22Rv1 (cell line): ENCODE measurements around the gene VASP.

Experiments
- CTCF ChIP-seq: fragments of 450-650 bp; IDR thresholded peaks from 2 replicates; pipeline ENCODE4 v1.5.1; 2017; ENCODE audit warnings: mild to moderate bottlenecking
- ZFX ChIP-seq: fragments of 450-650 bp; IDR thresholded peaks from 2 replicates; pipeline ENCODE4 v1.6.1; 2017; ENCODE audit warnings: antibody characterized with exemption, borderline replicate concordance

GRCh38 chr19:45496349-45496953 lies 10.8 kb upstream of the VASP start:
- no peak for TF ChIP-seq CTCF
- TF ChIP-seq ZFX = no peak
